Effector memory CD8-positive, alpha-beta T cell (primary cell): ENCODE measurements around the gene WDR35.
A peak's percentile ranks its signal among the peaks of the same experiment; 100 is the strongest.
"Not testable (repeated sequence)": the region's sequence is repeated elsewhere in the genome, so short reads cannot be mapped to it uniquely, and the experiment has no call there.

Experiments used
- ATAC-seq: fragments of 150-1000 bp; cut with Tn5 transposase; replicated peaks from 2 replicates; pipeline ENCODE4 v1.10.0; 2021; ENCODE audit warnings: mild to moderate bottlenecking, moderate library complexity
- DNase-seq, 3 experiments: peaks; one replicate each; pipeline ENCODE4 v3.0.0; 2021
- H3K27ac Mint-ChIP-seq, 2 donors: one replicate each; pipeline ENCODE4 v1.8.0; 2022; ENCODE audit warnings: mild to moderate bottlenecking in 2 of 2, mixed read lengths in 2 of 2, moderate library complexity in 2 of 2
- H3K27me3 Mint-ChIP-seq, 2 donors: one replicate each; pipeline ENCODE4 v1.8.0; 2022; ENCODE audit warnings: mixed read lengths in 2 of 2
- H3K36me3 Mint-ChIP-seq: one replicate; pipeline ENCODE4 v1.8.0; 2022; ENCODE audit warnings: mild to moderate bottlenecking, moderate library complexity, mixed read lengths; ENCODE audit not compliant: insufficient read depth
- H3K4me1 Mint-ChIP-seq, 2 donors: one replicate each; pipeline ENCODE4 v1.8.0; 2022; ENCODE audit warnings: low read depth in 2 of 2, mixed read lengths in 2 of 2
- H3K4me3 Mint-ChIP-seq, 2 donors: one replicate each; pipeline ENCODE4 v1.8.0; 2022; ENCODE audit warnings: mild to moderate bottlenecking in 2 of 2, mixed read lengths in 2 of 2, moderate library complexity in 2 of 2
- H3K9me3 Mint-ChIP-seq, 2 donors: one replicate each; pipeline ENCODE4 v1.8.0; 2022; ENCODE audit warnings: mixed read lengths in 2 of 2

WDR35 gene

GRCh38 chr2:19890104-19890503 is 99.8 kb downstream of the WDR35 start:
- Mint-ChIP-seq H3K27me3 (no peaks in the 10 kb centered on the region), H3K36me3 (peaks cover 5% of the 10 kb centered on the region), H3K27ac (peak overlapping the region in 1 of 2 donors; percentile 65), H3K4me1 (peaks cover 7 to 25% of the 10 kb centered on the region in 2 donors), H3K4me3 (no peak overlapping the region), H3K9me3 (no peaks in the 10 kb centered on the region)
- no peak for ATAC-seq
- DNase-seq = no peak

GRCh38 chr2:19888831-19889230 is 101.1 kb downstream of the WDR35 start:
- H3K9me3 Mint-ChIP-seq = no peaks in the 10 kb centered on the region
- H3K27me3 Mint-ChIP-seq = no peaks in the 10 kb centered on the region
- peaks cover 5 to 19% of the 10 kb centered on the region in 2 donors for H3K4me1 Mint-ChIP-seq
- DNase-seq (no peak), ATAC-seq (no peak)
- H3K27ac Mint-ChIP-seq = no peak overlapping the region
- no peaks in the 10 kb centered on the region for H3K36me3 Mint-ChIP-seq
- no peak overlapping the region for H3K4me3 Mint-ChIP-seq

GRCh38 chr2:19887510-19887909 is 102.4 kb downstream of the WDR35 start:
- ATAC-seq = no peak
- Mint-ChIP-seq H3K4me3 (no peak overlapping the region), H3K4me1 (peaks cover 5 to 12% of the 10 kb centered on the region in 2 donors), H3K27ac (no peak overlapping the region), H3K27me3 (no peaks in the 10 kb centered on the region), H3K36me3 (no peaks in the 10 kb centered on the region), H3K9me3 (no peaks in the 10 kb centered on the region)
- no peak for DNase-seq

- Mint-ChIP-seq H3K36me3 (no peaks in the 10 kb centered on the region), H3K27ac (no peak overlapping the region), H3K9me3 (no peaks in the 10 kb centered on the region), H3K4me3 (no peak overlapping the region), H3K27me3 (no peaks in the 10 kb centered on the region), H3K4me1 (peaks cover 2 to 8% of the 10 kb centered on the region in 2 donors)
- ATAC-seq (no peak), DNase-seq (no peak)
Measured at GRCh38 chr2:19886261-19886660, 103.6 kb downstream of the WDR35 start.

- DNase-seq (no peak), ATAC-seq (no peak)
- H3K27me3 Mint-ChIP-seq = no peaks in the 10 kb centered on the region
- H3K4me1 Mint-ChIP-seq = peaks cover 2 to 8% of the 10 kb centered on the region in 2 donors
- no peak overlapping the region for H3K4me3 Mint-ChIP-seq
- no peaks in the 10 kb centered on the region for H3K36me3 Mint-ChIP-seq
- no peaks in the 10 kb centered on the region for H3K9me3 Mint-ChIP-seq
- no peak overlapping the region for H3K27ac Mint-ChIP-seq
Measured at GRCh38 chr2:19885791-19886190, 104.1 kb downstream of the WDR35 start.

- DNase-seq (no peak), ATAC-seq (no peak)
Measured at GRCh38 chr2:19883971-19884720, 105.8 kb downstream of the WDR35 start.

GRCh38 chr2:19883486-19883885 is 106.4 kb downstream of the WDR35 start:
- Mint-ChIP-seq H3K9me3 (no peaks in the 10 kb centered on the region), H3K4me3 (no peak overlapping the region), H3K27me3 (no peaks in the 10 kb centered on the region), H3K4me1 (no peaks in the 10 kb centered on the region), H3K36me3 (no peaks in the 10 kb centered on the region), H3K27ac (no peak overlapping the region)
- no peak for DNase-seq
- no peak for ATAC-seq

More at GRCh38 chr2:19883971-19884720, 105.8 kb downstream of the WDR35 start:
- no peaks in the 10 kb centered on the region for H3K27me3 Mint-ChIP-seq
- H3K4me1 Mint-ChIP-seq = peaks cover 0 to under 1% of the 10 kb centered on the region in 2 donors
- H3K9me3 Mint-ChIP-seq = no peaks in the 10 kb centered on the region
- H3K27ac Mint-ChIP-seq = no peak overlapping the region
- H3K36me3 Mint-ChIP-seq = no peaks in the 10 kb centered on the region
- no peak overlapping the region for H3K4me3 Mint-ChIP-seq

- Mint-ChIP-seq H3K4me3 (no peak overlapping the region), H3K27ac (peak overlapping the region; percentile 13 to 73), H3K27me3 (no peaks in the 10 kb centered on the region), H3K9me3 (no peaks in the 10 kb centered on the region), H3K36me3 (no peaks in the 10 kb centered on the region), H3K4me1 (no peaks in the 10 kb centered on the region)
- no peak for DNase-seq
- ATAC-seq = no peak
Measured at GRCh38 chr2:19882286-19882685, 107.6 kb downstream of the WDR35 start.

- no peak overlapping the region for H3K4me3 Mint-ChIP-seq
- H3K27me3 Mint-ChIP-seq = no peaks in the 10 kb centered on the region
- ATAC-seq (no peak), DNase-seq (no peak)
- H3K27ac Mint-ChIP-seq = peak overlapping the region; percentile 13 to 73
- no peaks in the 10 kb centered on the region for H3K9me3 Mint-ChIP-seq
- H3K36me3 Mint-ChIP-seq = no peaks in the 10 kb centered on the region
- no peaks in the 10 kb centered on the region for H3K4me1 Mint-ChIP-seq
Measured at GRCh38 chr2:19881908-19882265, 108.0 kb downstream of the WDR35 start.

- Mint-ChIP-seq H3K4me1 (no peaks in the 10 kb centered on the region), H3K27me3 (no peaks in the 10 kb centered on the region), H3K27ac (peak overlapping the region in 1 of 2 donors; percentile 73), H3K9me3 (no peaks in the 10 kb centered on the region), H3K36me3 (no peaks in the 10 kb centered on the region), H3K4me3 (no peak overlapping the region)
- DNase-seq (no peak), ATAC-seq (no peak)
Measured at GRCh38 chr2:19881221-19881907, 108.5 kb downstream of the WDR35 start.

GRCh38 chr2:19880191-19880590 is 109.7 kb downstream of the WDR35 start:
- not testable (repeated sequence) for H3K36me3 Mint-ChIP-seq, H3K4me3 Mint-ChIP-seq, H3K9me3 Mint-ChIP-seq, H3K27me3 Mint-ChIP-seq, H3K27ac Mint-ChIP-seq, DNase-seq, ATAC-seq, H3K4me1 Mint-ChIP-seq

GRCh38 chr2:19879120-19879519 is 110.8 kb downstream of the WDR35 start:
- Mint-ChIP-seq H3K9me3 (no peaks in the 10 kb centered on the region), H3K4me3 (no peak overlapping the region), H3K36me3 (no peaks in the 10 kb centered on the region), H3K27me3 (no peaks in the 10 kb centered on the region), H3K4me1 (no peaks in the 10 kb centered on the region), H3K27ac (peak overlapping the region in 1 of 2 donors; percentile 1)
- no peak for DNase-seq
- no peak for ATAC-seq

- Mint-ChIP-seq H3K4me1 (no peaks in the 10 kb centered on the region), H3K27ac (peak overlapping the region in 1 of 2 donors; percentile 1), H3K9me3 (no peaks in the 10 kb centered on the region), H3K27me3 (no peaks in the 10 kb centered on the region), H3K36me3 (no peaks in the 10 kb centered on the region), H3K4me3 (no peak overlapping the region)
- DNase-seq (no peak), ATAC-seq (no peak)
Measured at GRCh38 chr2:19878268-19879046, 111.4 kb downstream of the WDR35 start.
